C4-2B (cell line): ENCODE data around the gene EOLA1.
"Not testable (repeated sequence)": the region's sequence is repeated elsewhere in the genome, so short reads cannot be mapped to it uniquely, and the experiment has no call there.

ENCODE experiments used
- H3K27ac ChIP-seq: fragments of 450-650 bp; 2 replicates; pipeline ENCODE4 v1.5.1; 2017
- CTCF ChIP-seq: fragments of 450-650 bp; conservative IDR thresholded peaks from 2 replicates; pipeline ENCODE4 v1.5.1; 2017; ENCODE audit warnings: mild to moderate bottlenecking
- ZFX ChIP-seq: fragments of 450-650 bp; IDR thresholded peaks from 2 replicates; pipeline ENCODE4 v1.6.1; 2017

The EOLA1 gene

GRCh38 chrX:149516604-149517003 lies 24.2 kb upstream of the EOLA1 start:
- TF ChIP-seq CTCF (no peak), ZFX (no peak)
- H3K27ac ChIP-seq: no peak overlapping the region

- H3K27ac ChIP-seq: no peak overlapping the region
- TF ChIP-seq ZFX (no peak), CTCF (no peak)
These were observed 23.5 kb upstream of the EOLA1 start for GRCh38 chrX:149517308-149517707.

- TF ChIP-seq ZFX (no peak), CTCF (no peak)
- no peak overlapping the region for H3K27ac ChIP-seq
These were observed 22.6 kb upstream of the EOLA1 start for GRCh38 chrX:149518236-149518635.

GRCh38 chrX:149520636-149521277 lies 20.1 kb upstream of the EOLA1 start:
- not testable (repeated sequence) for H3K27ac ChIP-seq

- TF ChIP-seq CTCF (no peak), ZFX (no peak)
- H3K27ac ChIP-seq: no peak overlapping the region
These were observed 19.4 kb upstream of the EOLA1 start for GRCh38 chrX:149521438-149521837.

- TF ChIP-seq ZFX (no peak), CTCF (no peak)
- no peak overlapping the region for H3K27ac ChIP-seq
These were observed 17.9 kb upstream of the EOLA1 start for GRCh38 chrX:149522916-149523315.

GRCh38 chrX:149525389-149525788 lies 15.4 kb upstream of the EOLA1 start:
- not testable (repeated sequence) for H3K27ac ChIP-seq

- H3K27ac ChIP-seq: not testable (repeated sequence)
These were observed 14.9 kb upstream of the EOLA1 start for GRCh38 chrX:149525903-149526302.

GRCh38 chrX:149526318-149527033 lies 14.3 kb upstream of the EOLA1 start:
- H3K27ac ChIP-seq: not testable (repeated sequence)

GRCh38 chrX:149527705-149528104 lies 13.1 kb upstream of the EOLA1 start:
- no peak overlapping the region for H3K27ac ChIP-seq
- TF ChIP-seq ZFX: no peak
- peak; percentile 50 for TF ChIP-seq CTCF
